Measurements from ENCODE around the gene KLHL28. TPM values are rescaled to one million over a fixed set of nuclear protein-coding genes. Genes with fewer than 3 reads are reported as not detected.

The KLHL28 gene, protein sequence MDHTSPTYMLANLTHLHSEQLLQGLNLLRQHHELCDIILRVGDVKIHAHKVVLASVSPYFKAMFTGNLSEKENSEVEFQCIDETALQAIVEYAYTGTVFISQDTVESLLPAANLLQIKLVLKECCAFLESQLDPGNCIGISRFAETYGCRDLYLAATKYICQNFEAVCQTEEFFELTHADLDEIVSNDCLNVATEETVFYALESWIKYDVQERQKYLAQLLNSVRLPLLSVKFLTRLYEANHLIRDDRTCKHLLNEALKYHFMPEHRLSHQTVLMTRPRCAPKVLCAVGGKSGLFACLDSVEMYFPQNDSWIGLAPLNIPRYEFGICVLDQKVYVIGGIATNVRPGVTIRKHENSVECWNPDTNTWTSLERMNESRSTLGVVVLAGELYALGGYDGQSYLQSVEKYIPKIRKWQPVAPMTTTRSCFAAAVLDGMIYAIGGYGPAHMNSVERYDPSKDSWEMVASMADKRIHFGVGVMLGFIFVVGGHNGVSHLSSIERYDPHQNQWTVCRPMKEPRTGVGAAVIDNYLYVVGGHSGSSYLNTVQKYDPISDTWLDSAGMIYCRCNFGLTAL
- total RNA-seq, result 12.8 TPM

DNA sequence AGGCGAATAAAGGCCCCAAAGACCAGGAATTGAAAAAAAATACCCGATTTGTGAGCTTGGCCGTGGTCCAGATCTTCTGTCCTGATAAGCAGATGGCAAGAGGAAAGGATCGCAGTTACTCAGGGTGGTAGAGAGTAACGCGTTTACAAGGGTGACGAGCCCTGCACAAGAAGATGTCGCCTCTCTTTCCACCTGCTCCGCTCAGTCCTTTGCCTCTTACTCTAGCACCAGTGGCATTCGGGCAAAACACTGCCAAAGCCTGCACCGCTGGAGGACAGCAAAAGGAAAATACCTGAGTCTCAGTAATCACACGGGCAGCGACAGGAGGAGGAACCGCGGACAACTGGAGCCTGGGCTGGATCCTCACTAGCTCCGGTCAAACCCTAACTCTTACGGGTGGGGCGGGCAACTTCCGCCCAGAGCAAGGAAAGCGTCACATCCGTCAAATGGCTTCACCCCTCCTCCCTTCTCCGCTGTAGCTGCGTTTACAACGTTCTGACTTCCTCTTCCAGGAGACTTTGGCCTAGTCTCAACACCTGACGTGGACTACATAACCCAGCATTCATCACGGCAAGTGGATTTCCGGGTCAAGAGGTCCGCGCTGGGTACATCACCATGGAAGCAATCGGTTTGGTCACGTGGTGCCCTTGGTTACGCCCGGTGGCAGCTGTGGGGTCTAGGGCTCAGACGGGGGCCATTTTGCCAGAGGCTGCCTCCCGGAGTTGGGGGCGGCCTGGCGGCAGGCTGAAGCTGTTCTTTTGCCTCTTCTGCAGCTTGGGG, at the start of gene KLHL28, which contains the start of gene TOGARAM1:
KLHL28 (minus strand) TSS at position 394 of the 780 bp plus-strand sequence. CDS start 16,019 bp downstream, outside the sequence.
TOGARAM1 (plus strand) TSS at position 637 of the 780 bp plus-strand sequence. CDS start 232 bp downstream, outside the sequence.
- peak within 1 kb of the TSS; percentile 90 for H3K27ac ChIP-seq
- TF ChIP-seq POLR2AphosphoS5 (IDR thresholded peaks at IDR 0.05; ENCODE audit: insufficient read depth in 1 of 2, low read depth in 1 of 2) (peak; percentile 93 to 100), CTCF (IDR thresholded peaks at IDR 0.05) (no peak), POLR2A (IDR thresholded peaks at IDR 0.05) (peak in 1 of 2 donors; percentile 76)
- H3K4me3 ChIP-seq, result peak within 1 kb of the TSS; percentile 86 to 90
- DNase-seq (ENCODE audit: extremely low spot score in 2 of 2), result peak; percentile 100
- H3K4me1 ChIP-seq, result peaks cover 69% of the 10 kb centered on the region
- no peaks in the 10 kb centered on the region for H3K27me3 ChIP-seq
- intact Hi-C loops (cut with DNase I), result loop anchor here (1.0 kb wide), 1 partner anchor 64 kb away; a partner anchor contains a TSS
- no peaks in the 10 kb centered on the region for H3K9me3 ChIP-seq
- no peaks in the 10 kb centered on the region for H3K36me3 ChIP-seq

DNA sequence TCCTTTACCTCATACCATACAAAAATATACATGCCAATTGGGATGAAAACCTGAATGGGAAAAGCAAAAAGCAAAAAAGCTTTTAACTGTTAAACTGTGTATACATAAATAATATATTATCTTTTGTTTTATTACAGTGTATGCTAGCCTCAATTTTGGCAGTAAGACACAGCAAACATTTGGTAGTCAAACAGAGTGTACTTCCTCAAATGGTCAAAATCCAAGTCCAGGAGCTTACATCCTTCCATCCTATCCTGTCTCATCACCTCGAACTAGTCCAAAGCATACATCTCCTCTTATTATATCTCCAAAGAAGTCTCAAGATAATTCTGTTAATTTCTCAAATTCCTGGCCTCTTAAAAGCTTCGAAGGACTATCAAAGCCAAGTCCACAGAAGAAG, 42.2 kb upstream of the KLHL28 start:
- Histone ChIP-seq H3K27me3 (no peaks in the 10 kb centered on the region), H3K4me3 (no peak overlapping the region), H3K9me3 (no peaks in the 10 kb centered on the region), H3K36me3 (peaks cover 0 to 22% of the 10 kb centered on the region in 2 donors), H3K4me1 (no peaks in the 10 kb centered on the region), H3K27ac (no peak overlapping the region)
- DNase-seq (ENCODE audit: extremely low spot score in 2 of 2), result no peak
- intact Hi-C loops (cut with DNase I), result no loop called here
- TF ChIP-seq POLR2A (IDR thresholded peaks at IDR 0.05) (no peak), CTCF (IDR thresholded peaks at IDR 0.05) (no peak), POLR2AphosphoS5 (IDR thresholded peaks at IDR 0.05; ENCODE audit: insufficient read depth in 1 of 2, low read depth in 1 of 2) (no peak)

GRCh38 chr14:44995770-44996294, 34.1 kb upstream of the KLHL28 start:
- H3K27ac ChIP-seq, result no peak overlapping the region
- no peak overlapping the region for H3K4me3 ChIP-seq
- TF ChIP-seq CTCF (IDR thresholded peaks at IDR 0.05) (no peak), POLR2A (IDR thresholded peaks at IDR 0.05) (no peak), POLR2AphosphoS5 (IDR thresholded peaks at IDR 0.05; ENCODE audit: insufficient read depth in 1 of 2, low read depth in 1 of 2) (no peak)
- no peaks in the 10 kb centered on the region for H3K9me3 ChIP-seq
- intact Hi-C loops (cut with DNase I), result no loop called here
- no peaks in the 10 kb centered on the region for H3K4me1 ChIP-seq
- no peaks in the 10 kb centered on the region for H3K27me3 ChIP-seq
- no peak for DNase-seq (ENCODE audit: extremely low spot score in 2 of 2)
- peaks cover 0 to 21% of the 10 kb centered on the region in 2 donors for H3K36me3 ChIP-seq

- DNase-seq (ENCODE audit: extremely low spot score in 2 of 2), result no peak
- intact Hi-C loops (cut with DNase I), result no loop called here
- Histone ChIP-seq H3K27me3 (no peaks in the 10 kb centered on the region), H3K4me3 (no peak overlapping the region), H3K36me3 (peaks cover 0 to 17% of the 10 kb centered on the region in 2 donors), H3K27ac (no peak overlapping the region), H3K9me3 (no peaks in the 10 kb centered on the region), H3K4me1 (no peaks in the 10 kb centered on the region)
- TF ChIP-seq POLR2AphosphoS5 (IDR thresholded peaks at IDR 0.05; ENCODE audit: insufficient read depth in 1 of 2, low read depth in 1 of 2) (no peak), POLR2A (IDR thresholded peaks at IDR 0.05) (no peak), CTCF (IDR thresholded peaks at IDR 0.05) (no peak)
Observed at GRCh38 chr14:44995196-44995595, 33.4 kb upstream of the KLHL28 start.
